Stimulated activated naive CD8-positive, alpha-beta T cell treated with anti-CD3 and anti-CD28 coated beads, Interleukin-15, amount 100 ng/mL, for 72 hours (primary cell): ENCODE data around the gene ALOXE3.

Experiments
- ATAC-seq: fragments of 150-1000 bp; cut with Tn5 transposase; 2 replicates; pipeline ENCODE4 v1.10.0; 2021; ENCODE audit warnings: mild to moderate bottlenecking, moderate library complexity
- DNase-seq, 2 donors: peaks; one replicate each; pipeline ENCODE4 v3.0.0; 2021 to 2022
- H3K27ac Mint-ChIP-seq, 2 donors: one replicate each; pipeline ENCODE4 v1.8.0; 2022; ENCODE audit warnings: mild to moderate bottlenecking in 2 of 2, mixed read lengths in 2 of 2, moderate library complexity in 2 of 2
- H3K27me3 Mint-ChIP-seq: one replicate; pipeline ENCODE4 v1.8.0; 2022; ENCODE audit warnings: mixed read lengths
- H3K4me1 Mint-ChIP-seq: one replicate; pipeline ENCODE4 v1.8.0; 2022; ENCODE audit warnings: mild to moderate bottlenecking, mixed read lengths
- H3K4me3 Mint-ChIP-seq, 2 donors: one replicate each; pipeline ENCODE4 v1.8.0; 2022; ENCODE audit warnings: mild to moderate bottlenecking in 2 of 2, mixed read lengths in 2 of 2, moderate library complexity in 1 of 2
- H3K9me3 Mint-ChIP-seq, 2 donors: one replicate each; pipeline ENCODE4 v1.8.0; 2022; ENCODE audit warnings: mixed read lengths in 2 of 2

The ALOXE3 gene

GRCh38 chr17:8138672-8139371, 20.5 kb upstream of the ALOXE3 start:
- no peaks in the 10 kb centered on the region for H3K27me3 Mint-ChIP-seq
- peaks cover 6% of the 10 kb centered on the region for H3K4me1 Mint-ChIP-seq
- H3K4me3 Mint-ChIP-seq: no peak overlapping the region
- DNase-seq (peak; percentile 98 to 99), ATAC-seq (peak; percentile 94)
- no peaks in the 10 kb centered on the region for H3K9me3 Mint-ChIP-seq
- H3K27ac Mint-ChIP-seq: no peak overlapping the region

- Mint-ChIP-seq H3K4me1 (peaks cover 6% of the 10 kb centered on the region), H3K27me3 (no peaks in the 10 kb centered on the region), H3K9me3 (no peaks in the 10 kb centered on the region), H3K27ac (no peak overlapping the region), H3K4me3 (no peak overlapping the region)
- DNase-seq (no peak), ATAC-seq (peak; percentile 0)
Measured at GRCh38 chr17:8138374-8138671, 20.0 kb upstream of the ALOXE3 start.

- no peak for DNase-seq
- Mint-ChIP-seq H3K9me3 (no peaks in the 10 kb centered on the region), H3K27ac (no peak overlapping the region), H3K27me3 (no peaks in the 10 kb centered on the region), H3K4me3 (no peak overlapping the region), H3K4me1 (peaks cover 6% of the 10 kb centered on the region)
- no peak for ATAC-seq
Measured at GRCh38 chr17:8137645-8138373, 19.5 kb upstream of the ALOXE3 start.

- DNase-seq (no peak), ATAC-seq (no peak)
- Mint-ChIP-seq H3K9me3 (no peaks in the 10 kb centered on the region), H3K4me3 (no peak overlapping the region), H3K4me1 (no peaks in the 10 kb centered on the region), H3K27ac (no peak overlapping the region), H3K27me3 (no peaks in the 10 kb centered on the region)
Measured at GRCh38 chr17:8133941-8134340, 15.6 kb upstream of the ALOXE3 start.

GRCh38 chr17:8133399-8133798, 15.1 kb upstream of the ALOXE3 start:
- ATAC-seq (no peak), DNase-seq (no peak)
- no peak overlapping the region for H3K4me3 Mint-ChIP-seq
- H3K9me3 Mint-ChIP-seq: no peaks in the 10 kb centered on the region
- H3K27ac Mint-ChIP-seq: no peak overlapping the region
- H3K4me1 Mint-ChIP-seq: no peaks in the 10 kb centered on the region
- H3K27me3 Mint-ChIP-seq: no peaks in the 10 kb centered on the region

GRCh38 chr17:8131844-8132441, 13.6 kb upstream of the ALOXE3 start:
- no peak for ATAC-seq
- no peak for DNase-seq
- H3K9me3 Mint-ChIP-seq: no peaks in the 10 kb centered on the region
- no peak overlapping the region for H3K27ac Mint-ChIP-seq
- H3K4me1 Mint-ChIP-seq: peaks cover 5% of the 10 kb centered on the region
- H3K27me3 Mint-ChIP-seq: peaks cover 6% of the 10 kb centered on the region
- H3K4me3 Mint-ChIP-seq: no peak overlapping the region

GRCh38 chr17:8128125-8128784, 9.9 kb upstream of the ALOXE3 start:
- peaks cover 42% of the 10 kb centered on the region for H3K4me1 Mint-ChIP-seq
- no peak for DNase-seq
- peaks cover 27% of the 10 kb centered on the region for H3K27me3 Mint-ChIP-seq
- H3K9me3 Mint-ChIP-seq: no peaks in the 10 kb centered on the region
- no peak for ATAC-seq
- H3K27ac Mint-ChIP-seq: no peak overlapping the region
- no peak overlapping the region for H3K4me3 Mint-ChIP-seq

- Mint-ChIP-seq H3K9me3 (no peaks in the 10 kb centered on the region), H3K4me1 (peaks cover 54% of the 10 kb centered on the region), H3K27me3 (peaks cover 37% of the 10 kb centered on the region), H3K27ac (peak overlapping the region; percentile 73 to 98), H3K4me3 (peak overlapping the region; percentile 96 to 99)
- peak; percentile 39 for ATAC-seq
- DNase-seq: peak; percentile 49 to 59
Measured at GRCh38 chr17:8126491-8127066, 8.3 kb upstream of the ALOXE3 start.

- Mint-ChIP-seq H3K4me3 (peak overlapping the region; percentile 91), H3K9me3 (no peaks in the 10 kb centered on the region), H3K4me1 (peaks cover 57% of the 10 kb centered on the region), H3K27ac (peak overlapping the region; percentile 81 to 100), H3K27me3 (peaks cover 37% of the 10 kb centered on the region)
- ATAC-seq (no peak), DNase-seq (peak; percentile 38 to 46)
Measured at GRCh38 chr17:8125947-8126490, 7.7 kb upstream of the ALOXE3 start.

GRCh38 chr17:8125154-8125946, 7.0 kb upstream of the ALOXE3 start:
- Mint-ChIP-seq H3K27ac (peak overlapping the region; percentile 85 to 100), H3K27me3 (peaks cover 37% of the 10 kb centered on the region), H3K4me1 (peaks cover 63% of the 10 kb centered on the region), H3K4me3 (peak overlapping the region; percentile 91), H3K9me3 (no peaks in the 10 kb centered on the region)
- ATAC-seq (peak; percentile 38), DNase-seq (peak; percentile 90 to 92)

GRCh38 chr17:8124350-8125153, 6.2 kb upstream of the ALOXE3 start:
- no peak for ATAC-seq
- Mint-ChIP-seq H3K27me3 (peaks cover 37% of the 10 kb centered on the region), H3K4me1 (peaks cover 71% of the 10 kb centered on the region), H3K4me3 (peak overlapping the region; percentile 91), H3K9me3 (no peaks in the 10 kb centered on the region), H3K27ac (peak overlapping the region; percentile 85 to 100)
- DNase-seq: peak; percentile 40 to 50

GRCh38 chr17:8123695-8124349, 5.5 kb upstream of the ALOXE3 start, which contains the start of gene HES7:
TSS of gene HES7 (minus strand) at chr17:8124106. CDS start at chr17:8124084, 22 bp downstream.
- no peak for DNase-seq
- H3K9me3 Mint-ChIP-seq: no peaks in the 10 kb centered on the region
- H3K27ac Mint-ChIP-seq: peak within 1 kb of the TSS; percentile 85 to 100
- H3K4me3 Mint-ChIP-seq: peak within 1 kb of the TSS; percentile 91
- ATAC-seq: no peak
- peaks cover 76% of the 10 kb centered on the region for H3K4me1 Mint-ChIP-seq
- H3K27me3 Mint-ChIP-seq: peaks cover 37% of the 10 kb centered on the region

GRCh38 chr17:8122924-8123694, 4.8 kb upstream of the ALOXE3 start:
- peak overlapping the region in 1 of 2 donors; percentile 15 for H3K27ac Mint-ChIP-seq
- peaks cover 43% of the 10 kb centered on the region for H3K27me3 Mint-ChIP-seq
- no peak for ATAC-seq
- peaks cover 83% of the 10 kb centered on the region for H3K4me1 Mint-ChIP-seq
- H3K9me3 Mint-ChIP-seq: no peaks in the 10 kb centered on the region
- peak; percentile 57 to 63 for DNase-seq
- peak overlapping the region; percentile 91 for H3K4me3 Mint-ChIP-seq
